NCI-H1930 (cell line): ENCODE data around the gene SCT.

ENCODE experiments used
- DNase-seq, 2 experiments: peaks; one replicate each; lab custom pipeline; 2025; lab: John Stamatoyannopoulos, UW

The SCT gene

GRCh38 chr11:610146-610801 is 16.7 kb downstream of the SCT start:
- DNase-seq, result no peak

- no peak for DNase-seq
Observed at GRCh38 chr11:609341-609811, 17.6 kb downstream of the SCT start.

- DNase-seq, result no peak
Observed at GRCh38 chr11:608791-609251, 18.2 kb downstream of the SCT start.

- DNase-seq, result no peak
Observed at GRCh38 chr11:607971-608659, 18.9 kb downstream of the SCT start.

- DNase-seq, result no peak
Observed at GRCh38 chr11:607020-607780, 19.8 kb downstream of the SCT start.

- DNase-seq, result no peak
Observed at GRCh38 chr11:606245-606644, 20.7 kb downstream of the SCT start.

- no peak for DNase-seq
Observed at GRCh38 chr11:605286-606129, 21.5 kb downstream of the SCT start.

- no peak for DNase-seq
Observed at GRCh38 chr11:603154-603553, 23.8 kb downstream of the SCT start.

GRCh38 chr11:601573-602245 is 25.3 kb downstream of the SCT start:
- DNase-seq, result no peak

- DNase-seq, result no peak
Observed at GRCh38 chr11:598005-598680, 28.8 kb downstream of the SCT start.

- no peak for DNase-seq
Observed at GRCh38 chr11:597166-597725, 29.7 kb downstream of the SCT start.

GRCh38 chr11:596374-596773 is 30.6 kb downstream of the SCT start:
- DNase-seq, result no peak

- no peak for DNase-seq
Observed at GRCh38 chr11:595400-595799, 31.6 kb downstream of the SCT start.

- DNase-seq, result no peak
Observed at GRCh38 chr11:593347-593746, 33.6 kb downstream of the SCT start.

- no peak for DNase-seq
Observed at GRCh38 chr11:592918-593317, 34.1 kb downstream of the SCT start.

GRCh38 chr11:592501-592900 is 34.5 kb downstream of the SCT start:
- no peak for DNase-seq

- no peak for DNase-seq
Observed at GRCh38 chr11:590997-591396, 36.0 kb downstream of the SCT start.

GRCh38 chr11:589798-590197 is 37.2 kb downstream of the SCT start:
- no peak for DNase-seq

GRCh38 chr11:587978-588380 is 39.0 kb downstream of the SCT start:
- DNase-seq, result no peak

- DNase-seq, result no peak
Observed at GRCh38 chr11:587546-587945, 39.4 kb downstream of the SCT start.
